ES-I3 (cell line): ENCODE measurements around the gene RELCH.
"Not testable (repeated sequence)": the region's sequence is repeated elsewhere in the genome, so short reads cannot be mapped to it uniquely, and the experiment has no call there.

ENCODE experiments used
- H3K36me3 ChIP-seq: 2 replicates; pipeline ENCODE4 v1.6.1; 2013; ENCODE audit warnings: mild to moderate bottlenecking, low read length, control low read depth, moderate library complexity; ENCODE audit not compliant: insufficient read depth
- H3K4me1 ChIP-seq: 2 replicates; pipeline ENCODE4 v1.6.1; 2013; ENCODE audit warnings: mild to moderate bottlenecking, control low read depth, low read length; ENCODE audit not compliant: insufficient read depth
- H3K9ac ChIP-seq: 2 replicates; pipeline ENCODE4 v1.6.1; 2013; ENCODE audit warnings: low read depth, mild to moderate bottlenecking, low read length, moderate library complexity
- H3K9me3 ChIP-seq: 2 replicates; pipeline ENCODE4 v1.6.1; 2013; ENCODE audit warnings: mild to moderate bottlenecking, low read length, moderate library complexity; ENCODE audit not compliant: control insufficient read depth, insufficient read depth

Gene RELCH, protein sequence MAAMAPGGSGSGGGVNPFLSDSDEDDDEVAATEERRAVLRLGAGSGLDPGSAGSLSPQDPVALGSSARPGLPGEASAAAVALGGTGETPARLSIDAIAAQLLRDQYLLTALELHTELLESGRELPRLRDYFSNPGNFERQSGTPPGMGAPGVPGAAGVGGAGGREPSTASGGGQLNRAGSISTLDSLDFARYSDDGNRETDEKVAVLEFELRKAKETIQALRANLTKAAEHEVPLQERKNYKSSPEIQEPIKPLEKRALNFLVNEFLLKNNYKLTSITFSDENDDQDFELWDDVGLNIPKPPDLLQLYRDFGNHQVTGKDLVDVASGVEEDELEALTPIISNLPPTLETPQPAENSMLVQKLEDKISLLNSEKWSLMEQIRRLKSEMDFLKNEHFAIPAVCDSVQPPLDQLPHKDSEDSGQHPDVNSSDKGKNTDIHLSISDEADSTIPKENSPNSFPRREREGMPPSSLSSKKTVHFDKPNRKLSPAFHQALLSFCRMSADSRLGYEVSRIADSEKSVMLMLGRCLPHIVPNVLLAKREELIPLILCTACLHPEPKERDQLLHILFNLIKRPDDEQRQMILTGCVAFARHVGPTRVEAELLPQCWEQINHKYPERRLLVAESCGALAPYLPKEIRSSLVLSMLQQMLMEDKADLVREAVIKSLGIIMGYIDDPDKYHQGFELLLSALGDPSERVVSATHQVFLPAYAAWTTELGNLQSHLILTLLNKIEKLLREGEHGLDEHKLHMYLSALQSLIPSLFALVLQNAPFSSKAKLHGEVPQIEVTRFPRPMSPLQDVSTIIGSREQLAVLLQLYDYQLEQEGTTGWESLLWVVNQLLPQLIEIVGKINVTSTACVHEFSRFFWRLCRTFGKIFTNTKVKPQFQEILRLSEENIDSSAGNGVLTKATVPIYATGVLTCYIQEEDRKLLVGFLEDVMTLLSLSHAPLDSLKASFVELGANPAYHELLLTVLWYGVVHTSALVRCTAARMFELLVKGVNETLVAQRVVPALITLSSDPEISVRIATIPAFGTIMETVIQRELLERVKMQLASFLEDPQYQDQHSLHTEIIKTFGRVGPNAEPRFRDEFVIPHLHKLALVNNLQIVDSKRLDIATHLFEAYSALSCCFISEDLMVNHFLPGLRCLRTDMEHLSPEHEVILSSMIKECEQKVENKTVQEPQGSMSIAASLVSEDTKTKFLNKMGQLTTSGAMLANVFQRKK

GRCh38 chr18:62186774-62187542 is at the start of gene RELCH, which contains the start of gene PIGN:
RELCH (plus strand) TSS chr18:62187255; CDS start chr18:62187506, 251 bp downstream.
PIGN (minus strand) TSS chr18:62187056; CDS start chr18:62161353, 25,703 bp downstream.
- no peaks in the 10 kb centered on the region for H3K9me3 ChIP-seq
- peak within 1 kb of the TSS; percentile 86 for H3K9ac ChIP-seq
- H3K4me1 ChIP-seq = no peaks in the 10 kb centered on the region
- H3K36me3 ChIP-seq = no peaks in the 10 kb centered on the region

DNA sequence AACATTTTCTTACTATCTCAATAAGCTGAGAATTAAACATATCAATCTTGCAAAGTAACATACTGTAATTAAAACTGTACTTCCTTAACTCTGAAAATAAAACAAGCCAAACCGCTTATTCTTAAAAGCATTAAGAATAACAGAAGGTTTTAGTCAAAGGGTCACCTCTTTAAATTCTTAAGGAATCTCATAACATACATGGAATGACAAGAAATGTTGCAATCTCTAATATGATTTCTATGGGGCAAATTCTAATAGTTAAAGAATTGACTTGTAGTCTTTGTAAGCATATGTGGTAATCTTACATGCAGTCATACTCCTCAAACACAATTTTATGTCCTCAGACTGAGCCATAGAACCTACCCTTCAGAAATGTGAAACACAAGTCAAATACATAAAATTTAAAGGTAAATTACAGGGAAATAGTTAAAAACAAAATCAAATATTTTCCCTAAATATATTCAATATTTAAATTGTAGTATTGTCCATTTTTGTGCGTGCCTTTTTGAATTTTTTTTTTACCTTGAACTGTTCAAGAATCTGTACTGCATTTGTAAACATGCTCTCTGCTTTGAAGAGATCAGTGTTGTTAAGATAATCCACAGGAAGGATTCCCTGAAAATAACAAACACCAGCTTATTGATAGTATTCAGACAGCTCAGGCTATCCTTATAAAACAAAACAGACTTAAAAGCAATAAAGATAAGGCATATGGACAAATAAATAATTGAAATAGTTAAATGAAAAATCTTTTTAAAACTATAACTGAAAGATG is 48.4 kb upstream of the RELCH start:
- Histone ChIP-seq H3K9ac (no peak overlapping the region), H3K9me3 (no peaks in the 10 kb centered on the region), H3K36me3 (no peaks in the 10 kb centered on the region), H3K4me1 (no peaks in the 10 kb centered on the region)

DNA sequence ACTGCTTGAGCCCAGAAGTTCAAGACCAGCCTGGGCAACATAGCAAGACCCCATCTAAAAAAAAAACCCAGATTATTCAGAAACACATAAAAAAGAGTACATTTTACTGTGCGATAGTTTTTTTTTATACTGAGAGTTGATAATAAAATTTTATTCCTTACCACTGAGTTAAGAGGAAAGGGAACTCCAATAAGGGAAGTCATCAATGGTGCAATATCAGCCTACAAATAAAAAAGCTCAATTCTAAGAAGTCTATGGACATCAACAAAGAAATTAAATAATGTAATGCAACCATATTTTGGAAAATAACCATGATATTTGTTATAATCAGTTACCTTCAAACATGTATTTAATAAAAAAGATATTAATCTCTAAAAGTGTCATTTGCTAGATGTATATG is 46.8 kb upstream of the RELCH start:
- no peaks in the 10 kb centered on the region for H3K4me1 ChIP-seq
- H3K9me3 ChIP-seq = no peaks in the 10 kb centered on the region
- no peak overlapping the region for H3K9ac ChIP-seq
- H3K36me3 ChIP-seq = no peaks in the 10 kb centered on the region

DNA sequence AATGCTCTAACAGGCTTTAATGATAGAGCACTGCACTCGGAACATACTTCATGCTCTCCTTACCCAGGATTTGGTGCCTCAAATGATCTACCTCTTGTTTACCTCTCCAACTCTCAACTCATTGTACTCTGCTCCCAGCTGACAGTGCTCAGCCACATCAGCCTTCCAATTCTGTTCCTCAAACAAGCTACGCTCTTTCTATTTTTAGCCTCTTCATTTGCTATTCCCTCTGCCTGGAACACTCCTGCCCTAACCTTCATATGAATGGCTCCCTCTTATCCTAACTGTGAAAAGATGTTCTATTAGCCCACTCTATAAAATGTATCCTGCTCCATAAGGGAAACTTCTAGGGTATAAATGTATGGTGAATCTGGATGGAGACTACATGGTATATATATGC is 42.7 kb upstream of the RELCH start:
- Histone ChIP-seq H3K36me3 (no peaks in the 10 kb centered on the region), H3K9ac (no peak overlapping the region), H3K4me1 (no peaks in the 10 kb centered on the region), H3K9me3 (no peaks in the 10 kb centered on the region)

GRCh38 chr18:62151068-62151771 is 35.8 kb upstream of the RELCH start:
- H3K9ac ChIP-seq = no peak overlapping the region
- no peaks in the 10 kb centered on the region for H3K9me3 ChIP-seq
- H3K4me1 ChIP-seq = no peaks in the 10 kb centered on the region
- no peaks in the 10 kb centered on the region for H3K36me3 ChIP-seq

- Histone ChIP-seq H3K4me1 (no peaks in the 10 kb centered on the region), H3K36me3 (no peaks in the 10 kb centered on the region), H3K9me3 (no peaks in the 10 kb centered on the region), H3K9ac (no peak overlapping the region)
Measured at GRCh38 chr18:62152844-62153243, 34.2 kb upstream of the RELCH start.

GRCh38 chr18:62157843-62158242 is 29.2 kb upstream of the RELCH start:
- no peaks in the 10 kb centered on the region for H3K36me3 ChIP-seq
- H3K9ac ChIP-seq = no peak overlapping the region
- no peaks in the 10 kb centered on the region for H3K9me3 ChIP-seq
- no peaks in the 10 kb centered on the region for H3K4me1 ChIP-seq

- Histone ChIP-seq H3K9me3 (no peaks in the 10 kb centered on the region), H3K9ac (no peak overlapping the region), H3K4me1 (no peaks in the 10 kb centered on the region), H3K36me3 (no peaks in the 10 kb centered on the region)
Measured at GRCh38 chr18:62164310-62164709, 22.7 kb upstream of the RELCH start.

- H3K9ac ChIP-seq = no peak overlapping the region
- H3K4me1 ChIP-seq = no peaks in the 10 kb centered on the region
- no peaks in the 10 kb centered on the region for H3K9me3 ChIP-seq
- H3K36me3 ChIP-seq = no peaks in the 10 kb centered on the region
Measured at GRCh38 chr18:62164855-62165487, 22.1 kb upstream of the RELCH start.

GRCh38 chr18:62165583-62165982 is 21.5 kb upstream of the RELCH start:
- no peak overlapping the region for H3K9ac ChIP-seq
- no peaks in the 10 kb centered on the region for H3K4me1 ChIP-seq
- H3K36me3 ChIP-seq = no peaks in the 10 kb centered on the region
- no peaks in the 10 kb centered on the region for H3K9me3 ChIP-seq

- not testable (repeated sequence) for H3K36me3 ChIP-seq, H3K4me1 ChIP-seq, H3K9me3 ChIP-seq, H3K9ac ChIP-seq
Measured at GRCh38 chr18:62166524-62166923, 20.5 kb upstream of the RELCH start.

GRCh38 chr18:62170857-62171256 is 16.2 kb upstream of the RELCH start:
- Histone ChIP-seq H3K9me3 (no peaks in the 10 kb centered on the region), H3K9ac (no peak overlapping the region), H3K36me3 (no peaks in the 10 kb centered on the region), H3K4me1 (no peaks in the 10 kb centered on the region)
